HG03066 (cell line): ENCODE results near the gene CACNG4.

Experiments used
- ATAC-seq: cut with Tn5 transposase; IDR thresholded peaks from one replicate; pipeline ENCODE4 v1.9.1; 2021; ENCODE audit warnings: low read depth; ENCODE audit not compliant: unreplicated experiment

The CACNG4 gene

GRCh38 chr17:67055811-67056745 lies 91.6 kb downstream of the CACNG4 start:
- no peak for ATAC-seq

DNA sequence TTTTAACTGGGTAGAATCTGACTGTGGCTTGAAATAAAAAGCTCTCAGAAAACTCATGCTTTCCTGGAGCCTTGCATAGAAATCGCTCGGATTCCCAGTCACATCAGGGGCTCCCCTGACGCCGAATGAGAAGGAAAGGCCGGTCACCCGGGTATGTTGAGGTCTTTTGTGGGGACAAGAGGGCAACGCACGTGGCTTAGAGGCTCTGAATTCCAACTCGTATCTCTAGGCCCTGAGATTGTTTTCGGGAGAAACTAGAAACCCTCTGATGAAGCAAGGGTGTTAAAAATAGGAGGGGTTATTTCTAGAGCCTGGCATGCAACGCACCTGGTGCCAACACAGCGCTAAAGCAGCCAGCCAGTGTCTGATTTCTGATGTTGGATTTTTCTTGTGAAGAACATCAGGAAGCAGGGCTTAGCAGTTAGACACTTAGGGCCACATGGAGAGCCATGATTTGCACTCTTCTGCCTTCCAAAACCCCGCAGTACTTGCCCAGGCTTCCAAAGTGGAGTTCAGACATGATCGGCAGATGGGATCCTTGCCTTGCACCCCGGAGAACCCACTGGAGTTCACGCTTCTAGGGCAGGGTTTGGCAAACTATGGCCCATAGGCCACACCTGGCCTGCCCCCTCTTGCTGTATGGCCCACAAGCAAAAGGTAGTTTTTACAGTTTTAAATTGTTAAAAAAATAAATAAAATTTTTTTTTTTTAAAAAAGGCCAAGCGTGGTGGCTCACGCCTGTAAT lies 92.4 kb downstream of the CACNG4 start:
- no peak for ATAC-seq

DNA sequence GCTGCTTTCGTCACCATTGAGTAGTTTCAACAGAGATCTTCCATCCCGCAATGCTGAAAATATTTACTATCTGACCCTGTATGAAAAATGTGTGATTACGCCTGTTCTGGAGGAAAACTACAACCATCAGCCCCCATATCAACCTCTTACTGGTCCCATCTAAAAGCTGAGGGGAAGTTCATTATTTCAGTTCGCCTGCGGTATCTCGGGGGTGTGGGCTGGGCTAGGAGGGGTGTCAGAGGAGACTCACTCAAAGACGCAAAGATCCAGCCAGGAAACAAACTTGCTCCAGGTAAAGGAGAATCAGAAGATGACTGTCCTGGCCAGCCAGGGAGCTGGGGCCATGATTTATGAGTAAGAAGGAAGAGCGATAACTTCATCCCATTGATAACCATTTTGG lies 93.5 kb downstream of the CACNG4 start:
- no peak for ATAC-seq

GRCh38 chr17:67059372-67059771 lies 94.9 kb downstream of the CACNG4 start:
- no peak for ATAC-seq

DNA sequence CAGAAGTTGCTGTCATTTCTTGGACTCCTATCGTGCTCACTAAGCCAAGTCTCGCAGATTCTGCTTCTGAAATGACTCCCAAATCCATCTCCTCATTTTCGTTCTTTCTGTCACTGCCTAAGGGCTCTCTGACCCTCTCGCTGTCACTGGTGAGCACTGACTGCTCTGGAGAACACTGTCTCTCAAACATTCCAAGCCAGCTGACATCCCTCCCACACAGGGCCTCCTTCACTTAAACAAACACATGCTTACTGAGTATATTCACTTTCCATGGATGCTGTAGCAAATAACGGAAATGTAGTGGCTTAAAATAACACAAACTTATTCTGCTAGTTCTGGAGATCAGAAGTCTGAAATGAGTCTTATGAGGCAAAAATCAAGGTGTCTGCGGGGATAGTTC lies 98.6 kb downstream of the CACNG4 start:
- no peak for ATAC-seq

- ATAC-seq = no peak
Measured at GRCh38 chr17:67066717-67067116, 102.2 kb downstream of the CACNG4 start.

GRCh38 chr17:67067571-67068482 lies 103.3 kb downstream of the CACNG4 start:
- ATAC-seq = no peak

- ATAC-seq = no peak
Measured at GRCh38 chr17:67068999-67069398, 104.5 kb downstream of the CACNG4 start.

DNA sequence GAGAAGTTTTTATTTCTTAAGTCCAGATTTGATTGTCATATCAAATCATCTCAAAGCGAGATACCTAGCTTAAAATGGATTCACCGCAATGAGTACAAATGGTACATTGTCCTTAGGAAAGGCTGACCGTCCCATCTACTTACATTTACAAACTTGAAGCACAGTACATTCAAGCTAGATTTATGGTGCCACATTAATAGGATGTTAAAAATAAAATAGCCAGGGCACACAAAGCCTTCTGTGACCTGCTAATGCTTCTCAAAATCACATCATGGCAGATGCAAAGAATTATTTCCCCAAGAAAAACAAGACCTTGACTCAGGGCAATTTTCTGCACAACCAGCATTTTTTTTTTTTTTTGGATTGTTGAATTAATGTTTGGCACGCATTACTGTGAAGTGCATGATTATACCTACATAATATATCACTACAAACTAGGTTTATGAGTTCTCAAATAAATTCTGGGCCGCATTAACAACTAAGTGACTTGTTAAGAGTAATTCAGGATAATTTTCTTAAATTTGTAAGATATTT lies 105.2 kb downstream of the CACNG4 start:
- ATAC-seq = no peak

GRCh38 chr17:67071595-67071994 lies 107.1 kb downstream of the CACNG4 start:
- ATAC-seq = no peak

DNA sequence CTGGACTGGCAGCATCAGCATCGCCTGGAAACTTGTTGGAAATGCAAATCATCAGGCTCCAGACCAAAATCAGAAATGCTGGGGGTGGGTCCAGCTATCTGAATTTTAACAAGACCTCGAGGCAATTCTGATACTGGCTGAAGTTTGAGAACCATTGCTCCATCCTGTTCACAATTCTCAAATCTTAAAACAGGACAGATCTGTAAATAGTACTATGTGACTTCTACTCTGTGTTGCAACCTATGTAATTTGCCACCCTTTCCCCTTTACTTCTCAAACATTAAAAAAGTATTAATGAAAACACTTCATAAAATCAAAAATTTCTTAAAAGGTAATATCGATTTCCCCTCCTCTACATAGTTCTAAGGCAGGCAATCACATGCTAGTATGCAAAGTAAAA lies 108.4 kb downstream of the CACNG4 start:
- ATAC-seq = no peak

GRCh38 chr17:67074781-67075180 lies 110.3 kb downstream of the CACNG4 start:
- no peak for ATAC-seq

GRCh38 chr17:67076290-67076689 lies 111.8 kb downstream of the CACNG4 start:
- ATAC-seq = no peak

GRCh38 chr17:67078292-67078691 lies 113.8 kb downstream of the CACNG4 start:
- no peak for ATAC-seq

GRCh38 chr17:67079491-67079890 lies 115.0 kb downstream of the CACNG4 start:
- ATAC-seq = no peak

- no peak for ATAC-seq
Measured at GRCh38 chr17:67080804-67081203, 116.3 kb downstream of the CACNG4 start.

- peak; percentile 85 for ATAC-seq
Measured at GRCh38 chr17:67082107-67082506, 117.6 kb downstream of the CACNG4 start.
